ENCODE data around the gene PITX3. TPM values are rescaled to one million over a fixed set of nuclear protein-coding genes. Genes with fewer than 3 reads are reported as not detected.

Gene PITX3
- total RNA-seq, 4 donors from 2014 or later, result not detected

DNA sequence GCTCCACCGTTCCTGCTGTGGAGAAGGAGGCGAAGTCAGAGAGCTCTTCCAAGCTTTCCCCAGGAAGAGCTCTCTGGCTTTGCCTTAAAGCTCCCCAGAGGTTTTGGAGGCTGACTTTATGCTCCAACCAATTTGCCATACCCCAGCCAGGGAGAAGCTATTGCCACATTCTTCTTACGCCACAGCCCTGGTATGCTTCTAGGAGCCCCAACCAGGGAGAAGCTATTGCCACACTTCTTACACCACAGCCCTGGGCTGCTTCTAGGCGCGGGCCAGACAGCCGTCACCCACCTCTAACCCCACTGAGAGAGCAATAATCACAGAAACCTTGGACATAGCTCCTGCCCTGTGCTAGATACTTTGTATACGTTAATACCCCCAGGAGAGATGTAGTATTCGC lies 14.3 kb downstream of the PITX3 start:
- TF ChIP-seq, protein P1, sequence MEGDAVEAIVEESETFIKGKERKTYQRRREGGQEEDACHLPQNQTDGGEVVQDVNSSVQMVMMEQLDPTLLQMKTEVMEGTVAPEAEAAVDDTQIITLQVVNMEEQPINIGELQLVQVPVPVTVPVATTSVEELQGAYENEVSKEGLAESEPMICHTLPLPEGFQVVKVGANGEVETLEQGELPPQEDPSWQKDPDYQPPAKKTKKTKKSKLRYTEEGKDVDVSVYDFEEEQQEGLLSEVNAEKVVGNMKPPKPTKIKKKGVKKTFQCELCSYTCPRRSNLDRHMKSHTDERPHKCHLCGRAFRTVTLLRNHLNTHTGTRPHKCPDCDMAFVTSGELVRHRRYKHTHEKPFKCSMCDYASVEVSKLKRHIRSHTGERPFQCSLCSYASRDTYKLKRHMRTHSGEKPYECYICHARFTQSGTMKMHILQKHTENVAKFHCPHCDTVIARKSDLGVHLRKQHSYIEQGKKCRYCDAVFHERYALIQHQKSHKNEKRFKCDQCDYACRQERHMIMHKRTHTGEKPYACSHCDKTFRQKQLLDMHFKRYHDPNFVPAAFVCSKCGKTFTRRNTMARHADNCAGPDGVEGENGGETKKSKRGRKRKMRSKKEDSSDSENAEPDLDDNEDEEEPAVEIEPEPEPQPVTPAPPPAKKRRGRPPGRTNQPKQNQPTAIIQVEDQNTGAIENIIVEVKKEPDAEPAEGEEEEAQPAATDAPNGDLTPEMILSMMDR (IDR thresholded peaks at IDR 0.05; ENCODE audit: low read depth), result no peak

DNA sequence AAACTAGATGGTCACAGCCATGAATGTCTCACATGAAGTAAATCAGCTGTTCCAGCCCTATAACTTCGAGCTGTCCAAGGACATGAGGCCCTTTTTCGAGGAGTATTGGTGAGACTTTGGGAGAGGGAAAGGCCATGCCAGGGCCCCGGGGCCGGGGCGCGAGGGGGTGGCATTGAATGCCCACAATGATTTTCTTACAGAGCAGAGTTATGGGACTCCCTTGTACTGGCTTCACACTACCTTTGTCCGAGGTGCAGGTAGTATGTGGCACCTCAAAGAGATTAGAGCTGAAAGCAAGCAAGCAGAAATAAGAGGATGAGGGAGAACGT lies 14.8 kb downstream of the PITX3 start:
- TF ChIP-seq, protein P1 (IDR thresholded peaks at IDR 0.05; ENCODE audit: low read depth), result no peak

DNA sequence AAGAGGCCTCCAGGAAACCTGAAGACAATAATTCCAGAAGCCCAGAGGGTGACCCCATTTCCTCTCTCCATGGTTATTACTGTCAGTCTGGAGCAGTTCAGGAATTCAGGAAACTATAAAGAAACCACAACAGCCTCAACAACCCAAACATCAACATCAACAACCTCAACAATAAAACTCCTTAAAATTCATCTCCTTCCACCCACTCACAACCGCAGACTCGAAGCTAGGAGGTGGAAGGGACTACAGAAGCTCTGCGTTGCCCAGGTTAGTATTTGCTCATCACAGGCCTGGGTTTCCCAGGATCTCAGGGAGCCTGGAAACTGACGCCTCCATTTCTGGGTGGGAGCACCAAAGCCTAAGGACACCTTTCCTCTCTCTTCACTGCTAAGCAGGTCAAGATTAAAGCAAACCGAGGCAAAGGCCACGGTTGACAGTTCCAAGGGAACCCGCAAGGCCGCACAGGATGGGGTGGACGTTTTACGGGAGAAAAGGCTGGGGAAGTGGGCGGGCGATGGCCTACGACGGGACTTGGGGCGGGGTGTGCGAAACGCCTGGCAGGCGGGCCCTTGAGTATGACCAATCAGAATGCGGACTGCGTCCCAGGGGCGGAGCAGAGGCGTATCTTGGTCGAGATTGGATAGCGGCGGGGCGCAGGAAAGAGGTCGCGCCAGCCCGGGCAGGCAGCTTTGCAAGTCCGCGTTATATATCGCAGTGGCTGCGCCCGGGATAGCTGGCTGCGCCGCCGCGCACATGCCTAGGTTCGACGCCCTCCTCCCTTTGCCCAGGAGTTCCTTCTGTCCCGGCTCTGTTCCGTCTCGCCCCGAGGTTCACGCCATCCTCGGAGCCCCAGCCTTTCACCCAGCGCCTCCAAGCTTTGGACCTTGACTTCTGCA lies 15.4 kb downstream of the PITX3 start, which contains the start of gene ELOVL3:
TSS of gene ELOVL3 (plus strand) at position 654 of the 896 bp plus-strand sequence. CDS start 250 bp downstream, outside the sequence.
- TF ChIP-seq, protein P1 (IDR thresholded peaks at IDR 0.05; ENCODE audit: low read depth), result no peak

DNA sequence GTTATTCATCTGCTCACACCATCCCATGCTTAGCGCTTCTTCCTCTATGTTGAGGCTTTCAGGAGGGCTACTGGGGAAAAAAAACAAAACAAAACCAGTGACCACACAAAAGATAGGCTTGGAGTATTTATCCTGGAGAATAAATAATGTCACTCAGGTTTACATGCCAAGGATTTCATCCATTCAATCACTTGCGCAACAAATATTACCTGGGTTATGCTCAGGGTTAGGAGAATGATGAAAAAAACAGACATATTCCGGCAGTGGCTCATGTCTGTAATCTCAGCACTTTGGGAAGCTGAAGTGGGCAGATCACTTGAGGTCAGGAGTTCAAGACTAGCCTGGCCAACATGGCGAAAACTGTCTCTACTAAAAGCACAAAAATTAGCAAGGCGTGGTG lies 18.5 kb downstream of the PITX3 start:
- TF ChIP-seq, protein P1 (IDR thresholded peaks at IDR 0.05; ENCODE audit: low read depth), result no peak

DNA sequence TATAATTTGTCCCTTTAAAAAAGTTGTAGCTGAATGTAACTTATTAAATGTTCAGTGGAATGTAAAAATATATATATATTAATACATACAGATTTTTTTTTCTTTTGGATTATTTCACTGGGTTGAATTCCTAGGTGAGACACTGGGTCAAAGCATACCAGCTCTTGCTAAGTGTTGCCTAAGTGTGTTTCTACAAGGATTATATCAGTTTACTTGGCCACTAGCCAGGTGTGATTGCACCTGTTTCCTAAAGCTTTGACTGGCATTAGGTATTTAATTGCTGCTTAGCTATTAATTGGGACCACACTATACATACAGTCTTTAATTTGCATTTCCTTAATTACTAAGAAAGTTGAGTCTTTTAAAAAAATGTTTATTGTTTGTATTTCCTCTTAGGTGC lies 20.7 kb downstream of the PITX3 start:
- TF ChIP-seq, protein P1 (IDR thresholded peaks at IDR 0.05; ENCODE audit: low read depth), result no peak

DNA sequence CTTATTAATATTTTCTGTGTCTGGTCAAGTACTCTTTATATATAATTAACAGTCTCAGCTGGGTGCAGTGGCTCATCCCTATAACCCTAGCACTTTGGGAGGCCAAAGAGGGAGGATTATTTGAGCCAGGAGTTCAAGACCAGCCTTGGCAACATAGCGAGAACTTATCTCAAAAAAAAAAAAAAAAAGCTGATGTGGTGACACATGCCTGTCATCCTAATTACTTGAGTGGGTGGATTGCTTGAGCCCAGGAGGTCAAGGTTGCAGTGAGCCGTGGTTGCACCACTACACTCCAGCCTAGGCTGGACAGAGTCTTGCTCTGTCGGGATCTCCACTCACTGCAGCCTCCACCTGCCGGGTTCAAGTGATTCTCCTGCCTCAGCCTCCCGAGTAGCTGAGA lies 21.9 kb downstream of the PITX3 start:
- TF ChIP-seq, protein P1 (IDR thresholded peaks at IDR 0.05; ENCODE audit: low read depth), result no peak

DNA sequence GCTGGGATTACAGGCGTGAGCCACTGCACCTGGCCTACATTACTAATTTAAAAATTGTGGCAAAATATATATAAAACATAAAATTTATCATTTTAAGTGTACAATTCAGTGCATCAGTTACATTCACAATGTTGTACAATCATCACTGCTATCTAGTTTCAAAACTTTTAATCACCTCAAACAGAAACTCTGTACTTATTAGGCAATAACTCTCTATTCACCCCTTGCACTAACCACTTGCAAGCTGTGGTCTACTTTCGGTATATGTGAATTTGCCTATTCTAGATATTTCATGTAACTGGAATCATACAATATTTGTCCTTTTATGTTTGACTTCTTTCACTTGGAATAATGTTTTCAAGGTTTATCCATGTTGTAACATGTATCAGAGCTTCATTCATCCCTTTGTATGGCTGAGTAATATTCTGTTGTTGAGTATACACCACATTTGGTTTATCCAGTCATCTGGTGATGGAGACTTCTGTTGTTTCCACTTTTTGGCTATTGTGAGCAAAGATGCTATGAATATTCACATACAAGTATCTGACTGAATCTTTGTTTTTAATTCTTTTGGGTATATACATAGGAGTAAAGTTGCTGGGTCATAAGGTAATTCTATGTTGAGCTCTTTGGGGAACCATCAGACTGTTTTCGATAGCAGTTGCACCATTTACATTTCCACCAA lies 29.6 kb downstream of the PITX3 start:
- TF ChIP-seq, protein P1 (IDR thresholded peaks at IDR 0.05; ENCODE audit: low read depth), result no peak
